Measurements from ENCODE around the gene CETP. TPM values are rescaled to one million over a fixed set of nuclear protein-coding genes. Genes with fewer than 3 reads are reported as not detected.

Gene CETP
- total and polyA plus RNA-seq, 9 of the 15 experiments (the other 6 are each of a cell fraction or from before 2014, with no cell fraction given): 0.07 to 0.11 TPM; not detected in 7

DNA sequence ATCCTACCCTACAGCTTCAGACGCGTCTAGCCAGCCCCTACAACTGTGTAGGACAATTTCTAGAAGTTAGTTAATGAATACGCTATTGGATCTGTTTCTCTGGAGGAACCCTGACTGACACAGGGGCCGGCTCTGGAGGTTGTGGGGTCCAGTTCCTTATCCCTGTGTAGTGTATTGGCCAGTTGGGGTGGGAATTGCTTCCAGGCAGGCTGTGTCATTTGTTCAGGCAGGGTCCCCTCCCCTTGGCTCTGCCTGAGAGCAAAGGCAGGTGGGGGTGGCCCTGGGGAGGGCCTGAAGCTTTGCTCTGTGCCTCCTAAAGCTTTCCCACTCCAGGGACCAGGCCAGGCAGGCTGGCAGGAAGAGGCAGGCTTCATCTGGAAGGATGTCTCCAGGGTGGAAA is 11.7 kb upstream of the CETP start:
- intact Hi-C loops (cut with micrococcal nuclease): no loop called here
- Histone ChIP-seq H3K4me1 (replicated peaks in 1 of 2; ENCODE audit: control insufficient read depth in 2 of 2, insufficient read depth in 2 of 2, low read length in 2 of 2) (no peaks in the 10 kb centered on the region), H2AFZ (ENCODE audit: low read depth, low read length) (no peak overlapping the region), H3K27me3 (ENCODE audit: control insufficient read depth in 2 of 2, insufficient read depth in 2 of 2, low read length in 2 of 2) (no peaks in the 10 kb centered on the region; a peak in 1 of 5 replicates), H3K9me1 (ENCODE audit: control insufficient read depth, insufficient read depth, low read length) (no peaks in the 10 kb centered on the region), H3K36me3 (ENCODE audit: control insufficient read depth, insufficient read depth, low read length) (peaks cover 4% of the 10 kb centered on the region; the same call in 2 of the 3 replicates), H3K4me2 (ENCODE audit: insufficient read depth, low read length) (no peak overlapping the region), H3K27ac (ENCODE audit: extremely low read depth, low read depth, low read length) (no peak overlapping the region), H3K4me3 (no peak overlapping the region), H3K9me3 (replicated peaks; ENCODE audit: control insufficient read depth, insufficient read depth, low read depth, low read length) (no peaks in the 10 kb centered on the region), H4K20me1 (replicated peaks; ENCODE audit: control insufficient read depth, insufficient read depth, low read length) (no peaks in the 10 kb centered on the region), H3K9ac (ENCODE audit: insufficient read depth in 1 of 2, low read depth in 2 of 2, low read length in 2 of 2) (peak overlapping the region in 1 of 2 experiments; percentile 32; a peak in 2 of 4 replicates), H3K79me2 (ENCODE audit: control insufficient read depth, insufficient read depth, low read length) (no peaks in the 10 kb centered on the region)
- CTCF ChIA-PET (ENCODE audit: low intra/inter-chr PET ratio): interaction anchor here (1.9 kb wide), 1 partner anchor 83 kb away, joined by 16 read pairs; no protein-coding TSS in a partner anchor
- DNase-seq (ENCODE audit: extremely low read depth in 1 of 4, low spot score in 3 of 4) (no peak), ATAC-seq (no peak), FAIRE-seq (no peak)
- WGBS (ENCODE audit: insufficient coverage, low coverage, missing lambda C conversion rate): 33% methylated on average over 4 of the region's 4 CpGs
- TF ChIP-seq CBX3 (IDR thresholded peaks at IDR 0.05; ENCODE audit: borderline replicate concordance in 1 of 2, low read length in 2 of 2): no peak
- TF ChIP-seq NFIX (CRISPR knock-in tag; IDR thresholded peaks at IDR 0.05; ENCODE audit: low read depth): no peak
- TF ChIP-seq SFPQ (IDR thresholded peaks at IDR 0.05; ENCODE audit: low read depth, low read length): no peak
- TF ChIP-seq SUPT5H (IDR thresholded peaks at IDR 0.05): no peak
- TF ChIP-seq KLF13 (tag; IDR thresholded peaks at IDR 0.05; ENCODE audit: borderline replicate concordance, low read depth): no peak
- TF ChIP-seq PKNOX1 (IDR thresholded peaks at IDR 0.05): no peak
- no peak for TF ChIP-seq CEBPG (CRISPR knock-in tag; IDR thresholded peaks at IDR 0.05)
- TF ChIP-seq CEBPG (tag; conservative IDR thresholded peaks at IDR 0.05 in 1 of 2, IDR thresholded peaks at IDR 0.05 in 1 of 2): no peak
- POLR2A ChIA-PET: interaction anchor here (0.7 to 2.3 kb wide), 6 partner anchors 8 to 16 kb away, joined by 3 to 7 read pairs (median 4); no protein-coding TSS in a partner anchor
- in situ Hi-C loops (cut with MboI): loop anchor here (5.0 kb wide), 1 partner anchor 83 kb away; the partner anchor contains the start of gene SLC12A3
- no TSS peak for BruUV-seq (replicated peaks)

Data from K562 (cell line).